GM12878 (cell line): Measurements from ENCODE around the gene PRLH. TPM values are rescaled to one million over a fixed set of nuclear protein-coding genes. Genes with fewer than 3 reads are reported as not detected.

Experiments used
- CEBPB ChIP-seq, 2 experiments: fragments of 150-350 bp in 1 of 2; IDR thresholded peaks; 2 replicates each; pipeline ENCODE4 v1.6.1; 2012 to 2014; ENCODE audit warnings: low read depth in 2 of 2, low read length in 2 of 2, borderline replicate concordance in 1 of 2, inconsistent platforms in 1 of 2
- EGR1 ChIP-seq, 2 experiments: IDR thresholded peaks; 1 replicate in 1 of 2; 2 replicates in 1 of 2; pipeline ENCODE4 v1.6.1; 2011 to 2012; ENCODE audit warnings: low read depth in 2 of 2, low read length in 2 of 2, borderline replicate concordance in 1 of 2, mild to moderate bottlenecking in 1 of 2, moderate library complexity in 1 of 2
- GABPA ChIP-seq: IDR thresholded peaks from 2 replicates; pipeline ENCODE4 v1.6.1; 2014; ENCODE audit warnings: antibody characterized with exemption, low read depth, mild to moderate bottlenecking, inconsistent platforms
- HDAC2 ChIP-seq: fragments of 200-600 bp; sonication (generic); IDR thresholded peaks from 2 replicates; pipeline ENCODE4 v1.6.1; 2017
- HSF1 ChIP-seq: fragments of 150-350 bp; IDR thresholded peaks from 2 replicates; pipeline ENCODE4 v1.6.1; 2014; ENCODE audit warnings: mild to moderate bottlenecking, low read depth, low read length
- JUND ChIP-seq: IDR thresholded peaks from 2 replicates; pipeline ENCODE4 v1.6.1; 2012; ENCODE audit warnings: low read depth, mild to moderate bottlenecking, low read length, improper control_type of control experiment, moderate library complexity
- MEF2B ChIP-seq: fragments of 450-650 bp; IDR thresholded peaks from 2 replicates; pipeline ENCODE4 v1.6.1; 2018; ENCODE audit warnings: mild to moderate bottlenecking, moderate library complexity; ENCODE audit not compliant: partially characterized antibody, poor library complexity, severe bottlenecking
- PKNOX1 ChIP-seq: fragments of 450-650 bp; IDR thresholded peaks from 2 replicates; pipeline ENCODE4 v1.6.1; 2016; ENCODE audit warnings: mild to moderate bottlenecking
- PML ChIP-seq: IDR thresholded peaks from 2 replicates; pipeline ENCODE4 v1.6.1; 2012; ENCODE audit warnings: low read length, inconsistent platforms
- POLR2AphosphoS2 ChIP-seq: IDR thresholded peaks from 2 replicates; pipeline ENCODE4 v1.6.1; 2011; ENCODE audit warnings: low read depth, mild to moderate bottlenecking, low read length, improper control_type of control experiment, moderate library complexity
- RAD51 ChIP-seq: fragments of 450-650 bp; IDR thresholded peaks from 2 replicates; pipeline ENCODE4 v1.6.1; 2016; ENCODE audit warnings: moderate library complexity, mild to moderate bottlenecking, inconsistent platforms
- SMAD1 ChIP-seq: fragments of 450-650 bp; IDR thresholded peaks from 2 replicates; pipeline ENCODE4 v1.6.1; 2018; ENCODE audit warnings: mild to moderate bottlenecking, low read depth; ENCODE audit not compliant: partially characterized antibody
- STAT1 ChIP-seq: fragments of 450-650 bp; conservative IDR thresholded peaks from 2 replicates; pipeline ENCODE4 v1.6.1; 2014; ENCODE audit warnings: antibody characterized with exemption, mild to moderate bottlenecking
- TAF1 ChIP-seq: IDR thresholded peaks from 2 replicates; pipeline ENCODE4 v1.6.1; 2011; ENCODE audit warnings: mild to moderate bottlenecking, low read depth, low read length, borderline replicate concordance
- TBL1XR1 ChIP-seq: IDR thresholded peaks from 2 replicates; pipeline ENCODE4 v1.6.1; 2012; ENCODE audit warnings: low read depth, low read length, improper control_type of control experiment
- USF1 ChIP-seq: IDR thresholded peaks from 2 replicates; pipeline ENCODE4 v1.6.1; 2011; ENCODE audit warnings: borderline replicate concordance, low read depth, mild to moderate bottlenecking, moderate library complexity, mixed read lengths, low read length; ENCODE audit not compliant: insufficient read depth; ENCODE audit errors: extremely low read length
- YBX1 ChIP-seq: fragments of 450-650 bp; IDR thresholded peaks from 2 replicates; pipeline ENCODE4 v1.6.1; 2016; ENCODE audit warnings: antibody characterized with exemption
- ZBED1 ChIP-seq: IDR thresholded peaks from 2 replicates; pipeline ENCODE4 v1.6.1; 2016; ENCODE audit warnings: borderline replicate concordance
- ZNF207 ChIP-seq: fragments of 450-650 bp; IDR thresholded peaks from 2 replicates; pipeline ENCODE4 v1.6.1; 2014; ENCODE audit warnings: antibody characterized with exemption, mild to moderate bottlenecking, borderline replicate concordance
- ZNF687 ChIP-seq: fragments of 450-650 bp; IDR thresholded peaks from 2 replicates; pipeline ENCODE4 v1.6.1; 2017; ENCODE audit warnings: mild to moderate bottlenecking, moderate library complexity
- ZZZ3 ChIP-seq: IDR thresholded peaks from 2 replicates; pipeline ENCODE4 v1.6.1; 2011; ENCODE audit warnings: low read depth; ENCODE audit not compliant: control insufficient read depth, insufficient read length
- polyA plus RNA-seq, 11 experiments: library from polyadenylated mRNA; depleted of rRNA in 4 of 11; unstranded in 6 of 11; stranded (reverse) in 5 of 11; fragments of >200 nt; fragmentation: Nextera tagmentation in 4 of 11; fragmentation: Illumina TruSeq in 1 of 11; extraction: Ambion mirVana in 4 of 11; extraction: Trizol in 1 of 11; gene quantifications; 1 replicate in 1 of 11; 2 replicates in 10 of 11; pipeline versions ENCODE4 v1.2.1 to v1.2.3, GENCODE V29; 2011 to 2016; ENCODE audit warnings: inconsistent platforms in 2 of 11, missing spikeins in 2 of 11, low read depth in 1 of 11
- total RNA-seq, 4 experiments: library from RNA; depleted of rRNA in 3 of 4; stranded (reverse); fragments of >200 nt in 3 of 4; fragmentation: Illumina TruSeq in 1 of 4; extraction: Trizol in 1 of 4; gene quantifications; 2 replicates each; pipeline versions ENCODE4 v1.2.1 to v1.2.3, GENCODE V29; 2013 to 2021
- TF ChIP-seq, protein P1 (sequence below): IDR thresholded peaks from 2 replicates; pipeline ENCODE4 v1.6.1; 2012; ENCODE audit warnings: low read depth, low read length, improper control_type of control experiment

The PRLH gene
- total and polyA plus RNA-seq, 10 of the 15 experiments (the other 5 are each of a cell fraction or from before 2014, with no cell fraction given) = not detected

GRCh38 chr2:237556773-237557632, 9.4 kb upstream of the PRLH start (continued):
- TF ChIP-seq EGR1 (IDR thresholded peaks at IDR 0.05; ENCODE audit: borderline replicate concordance in 1 of 2, low read depth in 2 of 2, low read length in 2 of 2) (no peak), ZNF687 (peak; percentile 75; the same call in 1 of the 2 replicates), RAD51 (peak; percentile 91), YBX1 (no peak), MEF2B (peak; percentile 58), GABPA (no peak), CEBPB (IDR thresholded peaks at IDR 0.05; ENCODE audit: borderline replicate concordance in 1 of 2, low read depth in 2 of 2, low read length in 2 of 2) (no peak), PML (no peak), ZNF207 (0 out of 2 replicates have a peak, but pooled peaks have one; percentile 51), SMAD1 (no peak), HDAC2 (no peak), PKNOX1 (peak; percentile 42; the same call in 1 of the 2 replicates), POLR2AphosphoS2 (no peak), ZBED1 (no peak), USF1 (peak; percentile 83), ZZZ3 (no peak), HSF1 (no peak), TAF1 (no peak), TBL1XR1 (0 out of 2 replicates have a peak, but pooled peaks have one; percentile 16), STAT1 (no peak), JUND (peak; percentile 80)
- TF ChIP-seq, protein P1, sequence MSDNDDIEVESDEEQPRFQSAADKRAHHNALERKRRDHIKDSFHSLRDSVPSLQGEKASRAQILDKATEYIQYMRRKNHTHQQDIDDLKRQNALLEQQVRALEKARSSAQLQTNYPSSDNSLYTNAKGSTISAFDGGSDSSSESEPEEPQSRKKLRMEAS = 0 out of 2 replicates have a peak, but pooled peaks have one; percentile 39
